Transverse colon (tissue), 4 donors: Measurements from ENCODE around the gene GTPBP8. TPM values are rescaled to one million over a fixed set of nuclear protein-coding genes. Genes with fewer than 3 reads are reported as not detected.

Source experiments
- DNase-seq: peaks from one replicate; pipeline ENCODE4 v3.0.0-alpha.2; 2019
- H3K27ac ChIP-seq, 4 donors: fragments of 200-600 bp; sonication (generic); 2 replicates each; pipeline ENCODE4 v1.5.1; 2016 to 2018; ENCODE audit warnings: inconsistent platforms in 4 of 4
- H3K27me3 ChIP-seq: fragments of 200-600 bp; sonication (generic); 2 replicates; pipeline ENCODE4 v1.5.1; 2017; ENCODE audit warnings: inconsistent platforms
- H3K36me3 ChIP-seq, 4 donors: fragments of 200-600 bp; sonication (generic); 2 replicates each; pipeline ENCODE4 v1.5.1; 2017 to 2019; ENCODE audit warnings: inconsistent platforms in 4 of 4
- H3K4me1 ChIP-seq, 4 donors: fragments of 200-600 bp; sonication (generic); 2 replicates each; pipeline ENCODE4 v1.5.1; 2017 to 2020; ENCODE audit warnings: inconsistent platforms in 4 of 4
- H3K4me3 ChIP-seq, 4 donors: fragments of 200-600 bp; sonication (generic); 1 replicate in 1 of 4; 2 replicates in 3 of 4; pipeline versions ENCODE4 v1.5.1 to v1.6.1; 2017 to 2019; ENCODE audit warnings: inconsistent platforms in 4 of 4
- H3K9me3 ChIP-seq, 2 donors: fragments of 200-600 bp; sonication (generic); 2 replicates each; pipeline ENCODE4 v1.5.1; 2017 to 2019; ENCODE audit warnings: inconsistent platforms in 2 of 2
- CTCF ChIP-seq, 5 experiments: fragments of 200-600 bp in 3 of 5; fragments of 450-650 bp in 2 of 5; sonication (generic) in 3 of 5; IDR thresholded peaks; 1 replicate in 2 of 5; 2 replicates in 3 of 5; pipeline ENCODE4 v1.5.1; 2016 to 2017; ENCODE audit warnings: antibody characterized with exemption in 5 of 5, inconsistent platforms in 3 of 5, mild to moderate bottlenecking in 2 of 5, moderate library complexity in 1 of 5
- EP300 ChIP-seq: sonication (generic); formaldehyde crosslinking; IDR thresholded peaks from one replicate; pipeline ENCODE4 v1.6.1; 2017; ENCODE audit warnings: antibody characterized with exemption, low read depth
- POLR2A ChIP-seq: fragments of 450-650 bp; IDR thresholded peaks from one replicate; pipeline ENCODE4 v1.6.1; 2016; ENCODE audit warnings: antibody characterized with exemption, mild to moderate bottlenecking, moderate library complexity
- POLR2AphosphoS5 ChIP-seq, 3 donors: sonication (generic); formaldehyde crosslinking; IDR thresholded peaks; one replicate each; pipeline ENCODE4 v1.6.1; 2016; ENCODE audit warnings: antibody characterized with exemption in 3 of 3
- WGBS, 2 donors: methylation state at CpG; one replicate each; pipeline ENCODE4 v1.1.5; 2018; ENCODE audit warnings: low coverage in 1 of 2; 5-methylcytosine and 5-hydroxymethylcytosine counted together
- in situ Hi-C, 4 donors: fragments of 200-750 bp; cut with MboI; loops; one replicate each; pipeline versions ENCODE4 v1.15.0 to v1.15.1; 2017; ENCODE audit warnings: low sequenced_read_pairs in 3 of 4, low pct_ligation_motif_present in 1 of 4, low pct_unique_long_range_greater_than_20kb in 1 of 4
- intact Hi-C: fragments of 100-400 bp; cut with DNase I; formaldehyde crosslinking; loops from one replicate; pipeline ENCODE4 v1.15.1; 2023; ENCODE audit warnings: low total_unique reads
- total RNA-seq, 4 donors: library from RNA; depleted of rRNA; stranded (reverse); fragments of >200 nt; gene quantifications; one replicate each; pipeline ENCODE4 v1.1.0, GENCODE V29; 2016

Gene GTPBP8
- total RNA-seq, 4 donors from 2014 or later = 6.7 to 46.7 (median 17.6) TPM

- DNase-seq = no peak
- H3K27me3 ChIP-seq = no peaks in the 10 kb centered on the region
- peak within 1 kb of the TSS in 1 of 4 donors; percentile 29 for H3K4me3 ChIP-seq
- in situ Hi-C loops = loop anchor here in 3 of 4 donors (10.0 to 25.0 kb wide), 5 partner anchors 240 to 863 kb away; partner anchors contain the start of genes CCDC80 (in 2 of the 3), ATG3 (in 1 of the 3) and SLC35A5 (in 1 of the 3)
- intact Hi-C loops = loop anchor here (5.0 to 10.0 kb wide), 2 partner anchors 333 to 390 kb away; partner anchors contain the start of gene CCDC80
- H3K27ac ChIP-seq = peak within 1 kb of the TSS; percentile 10 to 60 (median 32)
- H3K36me3 ChIP-seq = no peaks in the 10 kb centered on the region
- no peak for TF ChIP-seq CTCF (IDR thresholded peaks at IDR 0.05)
- no peak for TF ChIP-seq POLR2A
- no peak for TF ChIP-seq EP300
- no peak for TF ChIP-seq POLR2AphosphoS5 (IDR thresholded peaks at IDR 0.05)
- WGBS, 2 donors = 48 to 57% methylated on average over 5 of the region's 5 CpGs
- H3K4me1 ChIP-seq = peaks cover 0 to 4% (median 0%) of the 10 kb centered on the region in 4 donors
- no peaks in the 10 kb centered on the region for H3K9me3 ChIP-seq
Measured at GRCh38 chr3:112974894-112975293, 15.9 kb upstream of the GTPBP8 start, which contains the start of gene CD200R1. Gene CD200R1 (minus strand): TSS chr3:112975103. CDS start chr3:112974857, 246 bp downstream.

- H3K36me3 ChIP-seq = no peaks in the 10 kb centered on the region
- H3K4me3 ChIP-seq = no peak overlapping the region
- intact Hi-C loops = loop anchor here (5.0 to 10.0 kb wide), 2 partner anchors 334 to 391 kb away; partner anchors contain the start of gene CCDC80
- no peak for DNase-seq
- in situ Hi-C loops = loop anchor here in 3 of 4 donors (10.0 to 25.0 kb wide), 5 partner anchors 241 to 864 kb away; partner anchors contain the start of genes CCDC80 (in 2 of the 3), ATG3 (in 1 of the 3) and SLC35A5 (in 1 of the 3)
- TF ChIP-seq POLR2A (no peak), POLR2AphosphoS5 (IDR thresholded peaks at IDR 0.05) (no peak), EP300 (no peak), CTCF (IDR thresholded peaks at IDR 0.05) (no peak)
- no peaks in the 10 kb centered on the region for H3K9me3 ChIP-seq
- H3K4me1 ChIP-seq = peaks cover 0 to 4% (median 0%) of the 10 kb centered on the region in 4 donors
- H3K27ac ChIP-seq = peak overlapping the region in 1 of 4 donors; percentile 7
- no peaks in the 10 kb centered on the region for H3K27me3 ChIP-seq
Measured at GRCh38 chr3:112976001-112976400, 14.8 kb upstream of the GTPBP8 start.

- intact Hi-C loops = loop anchor here (5.0 to 10.0 kb wide), 2 partner anchors 335 to 392 kb away; partner anchors contain the start of gene CCDC80
- Histone ChIP-seq H3K4me1 (peaks cover 0 to 4% (median 0%) of the 10 kb centered on the region in 4 donors), H3K27me3 (no peaks in the 10 kb centered on the region), H3K36me3 (no peaks in the 10 kb centered on the region), H3K27ac (no peak overlapping the region), H3K9me3 (no peaks in the 10 kb centered on the region), H3K4me3 (no peak overlapping the region)
- no peak for DNase-seq
- TF ChIP-seq EP300 = no peak
- no peak for TF ChIP-seq POLR2A
- no peak for TF ChIP-seq CTCF (IDR thresholded peaks at IDR 0.05)
- TF ChIP-seq POLR2AphosphoS5 (IDR thresholded peaks at IDR 0.05) = no peak
- WGBS, 2 donors = 69 to 75% methylated on average over 2 of the region's 2 CpGs
- in situ Hi-C loops = loop anchor here in 3 of 4 donors (10.0 to 25.0 kb wide), 5 partner anchors 242 to 865 kb away; partner anchors contain the start of genes CCDC80 (in 2 of the 3), ATG3 (in 1 of the 3) and SLC35A5 (in 1 of the 3)
Measured at GRCh38 chr3:112976953-112977352, 13.8 kb upstream of the GTPBP8 start.

- TF ChIP-seq CTCF (IDR thresholded peaks at IDR 0.05) (peak; percentile 63 to 73 (median 72)), EP300 (no peak)
- in situ Hi-C loops (loop anchor here in 3 of 4 donors (10.0 to 25.0 kb wide), 5 partner anchors 245 to 867 kb away; partner anchors contain the start of genes CCDC80 (in 2 of the 3), ATG3 (in 1 of the 3) and SLC35A5 (in 1 of the 3)), intact Hi-C loops (loop anchor here (5.0 to 10.0 kb wide), 2 partner anchors 337 to 395 kb away; partner anchors contain the start of gene CCDC80)
- Histone ChIP-seq H3K9me3 (no peaks in the 10 kb centered on the region), H3K4me1 (peaks cover 0 to 4% (median 0%) of the 10 kb centered on the region in 4 donors), H3K27ac (no peak overlapping the region), H3K27me3 (no peaks in the 10 kb centered on the region), H3K36me3 (no peaks in the 10 kb centered on the region), H3K4me3 (no peak overlapping the region)
- 67 to 100% methylated on average over 1 of the region's 1 CpG for WGBS, 2 donors
- no peak for DNase-seq
Measured at GRCh38 chr3:112979244-112979832, 11.4 kb upstream of the GTPBP8 start.
